Stimulated activated CD4-positive, alpha-beta T cell treated with anti-CD3 and anti-CD28 coated beads, Interleukin-15, amount 100 ng/mL, for 24 hours (primary cell): ENCODE results near the gene ST6GALNAC2.
"Not testable (repeated sequence)": the region's sequence is repeated elsewhere in the genome, so short reads cannot be mapped to it uniquely, and the experiment has no call there.

ENCODE experiments used
- DNase-seq: peaks from one replicate; pipeline ENCODE4 v3.0.0-alpha.2; 2020

ST6GALNAC2 gene

GRCh38 chr17:76570457-76570856 lies 15.2 kb downstream of the ST6GALNAC2 start:
- no peak for DNase-seq

DNA sequence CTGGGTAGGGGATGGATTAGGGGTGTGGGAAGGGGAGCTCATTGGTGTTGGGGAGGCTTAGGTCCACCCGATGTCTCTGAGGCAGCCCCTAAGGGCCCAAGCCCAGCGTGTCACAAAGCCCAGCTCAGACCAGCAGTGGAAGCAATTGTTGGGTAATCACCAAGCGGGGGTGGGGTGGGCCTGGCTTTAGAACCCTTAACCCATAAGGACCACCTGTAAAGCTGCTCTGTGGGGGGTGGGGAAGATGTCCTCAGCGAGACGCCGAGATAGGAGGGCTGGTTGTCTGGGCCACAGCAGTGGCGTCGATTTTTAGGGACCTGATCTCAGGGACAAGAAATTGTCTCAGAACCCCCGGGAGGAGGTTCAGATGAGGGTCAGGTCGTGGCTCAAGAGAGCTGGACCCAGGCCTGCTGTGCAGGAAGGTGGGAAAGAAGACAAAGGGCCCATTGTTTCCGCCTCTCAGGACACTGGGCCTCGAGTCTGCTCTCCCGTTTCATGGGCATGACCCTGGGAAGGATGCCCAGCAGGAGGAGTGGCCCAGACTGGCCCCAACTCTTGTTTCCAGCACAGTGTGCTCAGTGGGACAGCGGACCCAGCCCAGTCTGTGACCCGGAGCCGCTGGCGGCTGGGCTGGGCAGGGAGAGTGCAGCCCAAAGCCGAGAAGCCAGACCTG lies 15.9 kb downstream of the ST6GALNAC2 start:
- no peak for DNase-seq

DNA sequence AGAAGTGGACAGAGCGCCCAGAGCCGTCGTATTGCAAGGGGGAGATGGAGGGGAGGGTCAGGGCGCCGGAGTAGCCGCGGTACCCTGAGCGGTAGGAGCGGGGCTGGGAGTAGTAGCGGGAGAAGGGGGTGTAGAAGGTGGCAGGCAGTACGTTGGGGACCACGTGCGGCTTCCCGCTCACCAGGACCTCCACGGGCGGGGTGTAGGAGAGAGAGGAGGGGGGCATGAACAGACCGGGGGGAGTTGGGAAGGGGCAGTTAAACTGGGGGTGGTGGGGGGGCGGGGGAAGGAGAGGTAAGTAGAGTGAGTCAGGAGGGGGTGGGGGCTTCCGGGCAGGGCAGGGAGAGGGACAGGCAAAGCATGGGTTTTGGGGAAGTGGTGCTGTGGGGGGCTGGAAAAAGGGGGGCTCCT lies 16.8 kb downstream of the ST6GALNAC2 start:
- DNase-seq = no peak

GRCh38 chr17:76567634-76568432 lies 17.8 kb downstream of the ST6GALNAC2 start:
- DNase-seq = peak; percentile 27

DNA sequence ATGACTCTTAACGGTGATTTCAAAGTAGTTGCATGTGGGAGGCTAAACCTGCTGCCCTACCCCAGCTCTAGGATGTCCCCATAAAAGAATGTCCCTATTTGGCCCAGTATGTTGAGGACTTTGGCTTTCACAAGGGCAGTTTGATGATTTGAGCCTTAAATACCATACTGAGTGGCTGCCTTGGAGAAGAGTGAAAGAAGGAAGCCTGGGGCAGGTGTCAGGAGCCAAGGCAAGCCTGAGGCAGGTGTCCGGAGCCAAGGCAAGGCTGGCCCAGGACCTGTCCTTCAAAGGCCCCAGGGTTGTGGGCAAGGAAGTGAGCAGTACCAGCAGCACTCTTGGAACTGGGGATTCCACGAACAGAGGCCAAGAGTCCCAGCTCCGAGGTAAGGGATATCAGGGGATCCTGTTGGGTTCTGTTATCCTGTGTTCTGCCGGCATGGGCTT lies 18.6 kb downstream of the ST6GALNAC2 start:
- DNase-seq = peak; percentile 26

DNA sequence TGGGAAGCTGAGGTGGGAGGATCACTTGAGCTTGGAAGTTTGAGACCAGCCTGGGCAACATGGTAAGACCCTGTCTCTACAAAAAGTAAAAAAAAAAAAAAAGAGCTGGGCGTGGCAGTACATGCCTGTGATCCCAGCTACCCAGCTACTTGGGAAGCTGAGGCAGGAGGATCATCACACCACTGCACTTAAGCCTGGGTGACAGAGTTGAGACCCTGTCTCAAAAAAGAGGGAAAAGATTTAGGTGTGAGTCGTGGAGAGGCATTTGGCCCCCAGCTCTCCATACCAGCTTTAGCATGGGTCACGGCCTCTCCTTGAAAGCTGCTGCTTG lies 19.1 kb downstream of the ST6GALNAC2 start:
- no peak for DNase-seq

DNA sequence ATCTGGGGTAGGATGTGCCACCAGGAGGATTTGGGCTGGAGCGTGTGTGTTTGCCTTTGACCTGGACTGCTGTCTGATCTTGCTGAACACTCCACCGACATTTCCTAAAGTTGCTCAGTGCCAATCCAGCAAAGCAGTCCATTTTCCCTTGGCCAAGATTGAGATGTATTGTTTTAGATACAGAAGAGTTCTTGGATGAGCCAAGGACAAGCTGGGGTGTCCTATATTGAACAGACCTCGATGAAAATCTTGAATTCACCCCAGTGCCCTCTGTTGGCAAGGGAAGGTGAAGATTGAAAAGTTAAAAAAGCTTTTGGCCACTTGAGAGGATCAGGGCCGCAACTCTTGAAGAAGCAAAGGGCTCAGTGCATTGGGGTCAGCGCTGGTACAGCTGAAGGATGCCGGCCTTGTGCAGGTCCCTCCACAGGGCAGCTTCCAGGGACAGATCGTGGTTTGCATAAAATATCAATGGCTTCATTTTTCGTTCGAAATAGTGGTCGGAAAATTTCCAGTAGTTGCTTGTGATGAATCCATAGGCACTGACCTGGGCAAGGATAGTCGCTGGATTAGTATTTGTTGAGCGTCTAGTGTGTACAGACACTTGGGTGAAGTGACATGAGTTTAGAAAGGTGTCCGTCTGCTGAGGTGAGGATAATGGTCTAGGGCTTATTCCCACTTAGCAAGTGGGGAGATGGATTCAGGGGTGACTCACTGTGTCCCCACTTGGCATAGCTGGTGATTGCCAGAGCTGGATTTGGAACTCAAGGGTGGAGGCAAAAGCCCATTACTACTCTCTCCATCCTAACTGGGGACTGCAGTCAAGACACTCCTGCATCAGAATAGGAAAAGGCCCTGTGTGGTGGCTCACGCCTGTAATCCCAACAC lies 19.7 kb downstream of the ST6GALNAC2 start:
- no peak for DNase-seq

DNA sequence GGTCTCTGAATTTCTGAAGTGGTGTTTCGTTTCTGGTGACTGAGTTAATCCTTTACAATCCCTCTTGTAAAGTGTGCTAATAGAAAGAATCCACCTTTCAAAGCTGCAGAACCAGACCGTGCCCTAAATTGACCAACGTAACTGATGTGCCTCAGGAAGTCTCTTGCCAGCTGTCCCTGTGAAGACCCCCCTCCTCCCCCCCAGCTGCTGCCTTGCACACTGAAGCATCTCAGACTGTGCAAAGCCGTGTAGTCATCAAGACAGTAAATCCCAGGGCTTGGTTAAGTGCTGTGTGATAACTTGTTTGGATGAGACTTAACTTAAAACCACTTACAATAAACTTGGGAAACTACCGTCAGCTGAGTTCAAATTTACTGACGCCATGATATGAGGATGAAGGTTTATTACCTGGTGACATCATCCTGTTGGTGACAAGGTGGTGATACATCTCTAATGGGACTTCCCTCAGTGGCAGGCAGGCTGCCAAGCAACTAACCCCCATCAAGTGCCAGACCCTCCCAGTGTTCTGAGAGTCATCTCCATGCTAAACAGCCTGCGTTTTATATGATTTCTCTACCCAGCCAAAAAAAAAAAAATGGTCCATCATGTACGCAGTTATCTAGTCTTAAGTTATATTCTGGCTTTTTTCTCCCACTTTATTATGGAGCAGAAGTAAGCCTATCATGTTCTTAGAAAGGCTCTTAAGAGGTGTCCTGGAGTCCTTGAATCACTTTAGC lies 20.5 kb downstream of the ST6GALNAC2 start:
- DNase-seq = peak; percentile 44

DNA sequence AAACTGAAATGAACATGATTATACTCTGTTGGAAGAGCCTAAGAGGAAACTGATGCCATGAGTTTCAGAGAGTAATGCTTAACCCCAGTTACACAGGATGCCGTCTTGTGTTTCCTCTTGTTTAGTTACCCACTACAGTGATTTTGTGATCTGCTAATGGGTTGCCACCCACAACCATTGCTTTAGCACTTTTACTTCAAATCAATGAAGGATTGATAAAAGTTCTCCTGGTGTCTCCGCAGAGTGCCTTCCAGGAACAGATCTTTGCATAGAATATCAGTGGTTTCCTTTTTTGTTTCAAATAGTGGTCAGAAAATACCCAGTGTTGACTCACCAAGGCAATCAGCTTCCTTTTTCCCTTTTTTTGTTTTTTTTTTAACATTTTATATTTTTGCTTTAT lies 22.3 kb downstream of the ST6GALNAC2 start:
- not testable (repeated sequence) for DNase-seq

DNA sequence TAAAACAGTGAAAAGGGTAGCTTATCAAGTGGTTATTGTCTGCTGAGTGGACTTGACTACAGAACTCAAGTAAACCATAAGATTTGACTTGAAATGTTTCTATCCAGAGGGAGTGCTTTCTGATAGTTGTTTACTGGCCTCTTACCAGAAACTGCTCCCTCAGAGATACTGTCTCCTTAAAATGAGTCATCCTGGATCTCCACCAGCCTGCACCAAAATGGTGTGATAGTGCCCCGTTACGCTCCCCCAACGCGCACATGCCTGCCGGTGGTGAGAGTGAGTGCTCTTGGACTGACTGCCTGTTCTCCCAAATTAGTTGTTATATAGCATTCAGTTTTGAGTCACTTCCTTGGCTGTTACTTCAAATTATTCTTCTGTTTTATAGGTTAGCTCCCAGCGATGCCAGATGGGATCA lies 22.9 kb downstream of the ST6GALNAC2 start:
- no peak for DNase-seq

- DNase-seq = no peak
Measured at GRCh38 chr17:76561799-76562268, 23.8 kb downstream of the ST6GALNAC2 start.

GRCh38 chr17:76561332-76561731 lies 24.3 kb downstream of the ST6GALNAC2 start:
- DNase-seq = no peak

- no peak for DNase-seq
Measured at GRCh38 chr17:76560877-76561221, 24.8 kb downstream of the ST6GALNAC2 start.

DNA sequence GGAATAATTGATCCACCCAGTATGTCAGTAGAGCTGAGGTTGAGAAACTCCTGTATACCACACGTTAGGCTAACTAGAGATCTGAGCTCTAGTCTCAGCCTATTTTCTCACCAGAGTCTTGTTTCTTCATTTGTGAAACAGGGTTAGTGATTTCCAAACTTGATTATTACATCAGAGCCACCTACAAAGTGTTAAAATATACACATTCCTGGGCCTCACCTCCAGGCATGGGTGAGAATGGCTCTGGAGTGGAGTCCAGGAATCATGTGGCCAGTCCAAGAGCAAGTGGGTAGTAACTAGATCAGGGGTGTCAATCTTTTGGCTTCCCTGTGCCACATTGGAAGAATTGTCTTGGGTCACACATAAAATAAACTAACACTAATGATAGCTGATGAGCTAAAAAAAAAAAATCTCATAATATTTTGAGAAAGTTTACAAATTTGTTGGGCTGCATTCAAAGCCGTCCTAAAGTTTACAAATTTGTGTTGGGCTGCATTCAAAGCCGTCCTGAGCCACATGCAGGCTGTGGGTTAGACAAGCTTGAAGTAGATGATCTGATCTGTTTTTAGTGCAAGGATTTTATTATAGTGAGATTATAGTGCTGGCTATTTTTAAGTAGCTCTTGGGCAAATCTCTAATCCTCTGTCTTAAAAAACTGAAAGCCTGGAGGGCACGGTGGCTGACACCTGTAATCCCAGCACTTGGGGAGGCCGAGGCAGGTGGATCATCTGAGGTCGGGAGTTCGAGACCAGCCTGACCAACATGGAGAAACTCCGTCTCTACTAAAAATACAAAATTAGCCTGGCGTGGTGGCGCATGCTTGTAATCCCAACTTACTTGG lies 25.4 kb downstream of the ST6GALNAC2 start:
- DNase-seq = no peak

GRCh38 chr17:76559460-76559859 lies 26.2 kb downstream of the ST6GALNAC2 start:
- not testable (repeated sequence) for DNase-seq

DNA sequence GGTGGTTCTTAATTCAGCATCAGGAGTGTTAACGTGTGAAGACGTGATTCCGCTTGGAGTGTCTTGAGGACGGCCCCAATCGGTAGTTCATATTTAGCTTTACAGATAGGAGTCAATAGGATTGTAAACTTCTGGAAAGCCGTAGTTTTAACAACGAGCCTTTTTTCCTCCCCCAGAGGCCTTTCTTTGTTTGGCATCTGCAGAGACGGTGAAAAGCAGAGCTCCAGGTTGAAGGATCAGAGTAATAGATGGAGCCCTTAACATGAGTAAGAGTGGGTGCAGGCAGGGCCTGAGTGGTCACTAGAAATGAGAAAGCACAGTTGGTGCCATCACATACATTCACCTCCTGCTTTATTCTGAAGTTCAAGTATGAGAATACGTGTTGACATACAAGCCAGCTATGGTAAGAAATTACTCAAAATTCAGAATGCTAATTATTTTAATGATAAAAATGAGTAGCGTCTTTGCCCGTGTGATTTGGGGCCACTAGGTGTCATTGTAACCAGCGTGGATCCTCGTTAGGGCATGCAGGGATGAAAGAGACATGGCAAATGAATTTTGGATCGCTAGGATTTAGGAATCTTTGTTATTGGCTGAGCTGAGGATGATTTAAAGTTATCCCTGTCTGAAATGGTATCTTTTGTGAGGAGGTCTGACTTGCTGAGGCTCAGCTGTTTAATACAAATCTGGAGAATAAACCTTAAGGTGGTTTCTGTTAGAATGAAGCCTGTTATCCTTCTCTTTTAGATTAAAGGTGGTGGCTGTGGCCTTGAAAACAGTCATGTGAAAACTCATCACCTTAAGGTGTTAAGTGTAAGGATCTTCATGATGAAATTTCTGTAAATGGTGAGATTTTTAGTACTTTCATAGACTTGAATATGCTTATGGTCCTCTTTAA lies 27.2 kb downstream of the ST6GALNAC2 start:
- DNase-seq = peak; percentile 31

DNA sequence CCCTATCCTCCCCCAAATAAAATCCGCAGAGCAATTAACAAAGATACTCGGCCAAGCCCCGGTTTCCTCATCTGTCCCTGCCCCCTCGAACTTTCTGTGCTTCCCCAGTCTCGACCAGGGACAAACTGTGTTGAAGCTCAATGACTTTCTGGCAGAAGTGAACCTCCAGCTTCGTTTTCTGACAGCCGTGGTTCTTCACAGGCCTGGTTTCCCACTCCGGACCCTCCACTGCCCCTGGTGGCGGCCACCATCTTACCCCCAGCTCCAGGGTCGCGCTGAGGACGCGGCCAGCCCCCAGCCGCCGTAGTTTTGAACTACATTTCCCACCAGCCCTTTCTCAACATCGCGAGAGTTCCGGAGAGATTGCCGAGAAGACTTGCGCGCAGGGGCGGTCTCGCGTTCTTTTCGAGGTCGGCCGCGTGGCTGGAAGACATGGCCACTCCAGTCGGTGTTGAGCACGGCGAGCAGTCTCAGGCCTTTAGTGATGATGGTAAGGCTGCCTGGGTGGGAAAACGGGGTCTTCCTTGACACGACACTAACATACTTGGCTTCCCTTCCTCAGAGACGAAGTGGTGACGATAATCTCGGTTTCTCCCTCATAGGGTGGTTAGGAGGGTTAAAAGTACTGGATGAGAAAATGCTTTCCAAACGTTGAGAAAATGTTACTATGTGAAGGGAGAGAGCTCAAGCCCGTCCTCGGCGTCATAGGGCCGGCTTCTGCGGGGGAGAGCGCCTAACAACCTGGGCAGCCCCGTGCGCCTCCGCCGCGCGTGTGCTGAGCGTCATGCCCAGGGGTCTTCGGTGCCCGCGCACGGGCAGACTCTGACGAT lies 28.1 kb downstream of the ST6GALNAC2 start:
- peak; percentile 96 for DNase-seq

- peak; percentile 46 for DNase-seq
Measured at GRCh38 chr17:76556765-76557367, 28.8 kb downstream of the ST6GALNAC2 start.

DNA sequence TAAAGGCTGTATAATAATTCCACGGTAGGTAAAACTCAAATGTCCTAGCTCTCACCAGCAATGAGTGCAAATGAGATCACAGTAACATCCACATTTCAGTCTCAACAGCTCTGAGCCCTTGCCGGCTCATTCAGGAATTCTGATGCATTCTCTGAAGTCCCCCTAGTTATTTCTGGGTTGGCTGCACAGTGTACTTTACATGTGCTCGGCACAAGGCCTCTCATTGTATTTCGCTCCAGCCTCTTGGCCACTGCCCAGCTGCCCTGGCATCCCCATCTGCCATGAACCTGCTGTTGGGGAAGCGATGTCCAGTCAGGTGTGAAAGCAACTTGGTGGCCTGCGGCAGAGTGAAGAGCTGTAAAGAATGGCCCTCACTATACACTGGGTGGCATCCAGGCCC lies 31.5 kb downstream of the ST6GALNAC2 start:
- no peak for DNase-seq
